Measurements from ENCODE around the gene CALML3. TPM values are rescaled to one million over a fixed set of nuclear protein-coding genes. Genes with fewer than 3 reads are reported as not detected.

CALML3 gene
- total and polyA plus RNA-seq, 7 donors, result 0.03 TPM; not detected in 6

DNA sequence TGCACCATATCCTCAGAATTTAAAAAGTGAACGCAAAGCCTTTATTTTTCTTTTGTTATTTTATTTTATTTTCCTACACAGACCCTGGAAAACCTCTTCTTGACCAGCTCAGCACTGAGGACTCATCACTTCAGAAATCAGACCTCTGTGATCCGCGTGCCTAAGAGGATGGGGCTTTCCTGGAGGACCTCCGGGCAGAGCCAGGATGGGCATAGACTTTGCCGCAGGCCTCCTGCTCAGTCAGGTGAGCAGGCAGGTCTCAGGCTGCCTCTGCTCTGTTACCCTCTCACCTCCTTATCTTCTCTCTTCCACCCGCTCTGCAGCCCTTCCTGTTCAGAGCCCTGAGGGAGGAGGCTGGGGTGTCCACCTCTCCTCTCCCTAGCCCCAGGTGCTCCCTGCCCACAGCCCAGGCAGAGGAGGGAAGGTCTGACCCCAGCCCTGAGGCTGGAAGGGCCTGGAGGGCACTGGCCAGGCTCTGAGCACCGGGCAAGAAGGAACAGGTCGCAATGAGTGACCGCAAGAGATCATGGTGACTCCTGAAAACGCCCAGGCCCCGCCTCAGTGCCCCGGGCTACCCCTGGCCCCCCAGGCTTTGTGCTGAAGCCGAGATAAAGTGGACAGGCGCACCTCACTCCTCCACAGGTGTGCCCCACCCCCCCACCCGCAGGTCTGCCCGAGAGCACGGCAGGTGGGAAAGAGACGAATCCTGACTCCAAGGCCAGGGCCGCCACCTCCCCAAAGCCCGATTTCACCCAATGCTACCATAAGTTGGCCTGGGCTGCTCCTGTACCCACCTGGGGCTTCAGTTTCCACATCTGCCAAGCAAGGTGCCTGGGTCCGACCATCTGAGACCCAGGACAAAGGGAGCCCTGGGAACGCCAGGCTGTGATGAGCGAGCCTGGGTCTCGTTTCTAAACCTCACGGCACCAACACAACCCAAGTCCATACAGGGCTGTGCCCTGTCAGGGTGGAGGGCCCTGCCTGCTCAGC, 28.2 kb upstream of the CALML3 start:
- H3K27ac ChIP-seq, result no peak overlapping the region
- intact Hi-C loops (cut with DNase I), result no loop called here
- no peak overlapping the region for H3K4me3 ChIP-seq
- H3K27me3 ChIP-seq (ENCODE audit: insufficient read depth in 3 of 3, low read length in 2 of 3), result no peaks in the 10 kb centered on the region
- H3K4me1 ChIP-seq, result no peaks in the 10 kb centered on the region
- no peaks in the 10 kb centered on the region for H3K36me3 ChIP-seq (ENCODE audit: insufficient read depth in 1 of 2, low read depth in 1 of 2)
- ATAC-seq, result no peak
- H3K9me3 ChIP-seq, result peaks cover 4% of the 10 kb centered on the region
- TF ChIP-seq, protein P1, sequence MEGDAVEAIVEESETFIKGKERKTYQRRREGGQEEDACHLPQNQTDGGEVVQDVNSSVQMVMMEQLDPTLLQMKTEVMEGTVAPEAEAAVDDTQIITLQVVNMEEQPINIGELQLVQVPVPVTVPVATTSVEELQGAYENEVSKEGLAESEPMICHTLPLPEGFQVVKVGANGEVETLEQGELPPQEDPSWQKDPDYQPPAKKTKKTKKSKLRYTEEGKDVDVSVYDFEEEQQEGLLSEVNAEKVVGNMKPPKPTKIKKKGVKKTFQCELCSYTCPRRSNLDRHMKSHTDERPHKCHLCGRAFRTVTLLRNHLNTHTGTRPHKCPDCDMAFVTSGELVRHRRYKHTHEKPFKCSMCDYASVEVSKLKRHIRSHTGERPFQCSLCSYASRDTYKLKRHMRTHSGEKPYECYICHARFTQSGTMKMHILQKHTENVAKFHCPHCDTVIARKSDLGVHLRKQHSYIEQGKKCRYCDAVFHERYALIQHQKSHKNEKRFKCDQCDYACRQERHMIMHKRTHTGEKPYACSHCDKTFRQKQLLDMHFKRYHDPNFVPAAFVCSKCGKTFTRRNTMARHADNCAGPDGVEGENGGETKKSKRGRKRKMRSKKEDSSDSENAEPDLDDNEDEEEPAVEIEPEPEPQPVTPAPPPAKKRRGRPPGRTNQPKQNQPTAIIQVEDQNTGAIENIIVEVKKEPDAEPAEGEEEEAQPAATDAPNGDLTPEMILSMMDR (IDR thresholded peaks at IDR 0.05), result no peak
- peak in 1 of 2 donors; percentile 20 for DNase-seq
- WGBS, 3 donors, result 89 to 91% (median 91%) methylated on average over 20 to 25 of the region's 25 CpGs

DNA sequence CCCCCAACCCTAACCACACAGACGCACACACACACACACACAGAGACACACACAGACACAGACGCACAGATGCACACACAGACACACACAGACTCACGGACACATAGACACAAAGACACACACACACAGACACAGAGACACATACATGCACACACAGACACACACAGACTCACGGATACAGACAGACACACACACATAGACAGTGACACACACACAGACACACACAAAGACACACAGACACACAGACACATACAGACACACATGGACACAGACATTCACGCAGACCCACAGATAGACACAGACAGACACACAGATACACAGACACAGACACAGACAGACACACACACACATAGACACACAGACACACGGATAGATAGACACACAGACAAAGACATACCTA, 27.5 kb upstream of the CALML3 start:
- Histone ChIP-seq H3K36me3 (ENCODE audit: insufficient read depth in 1 of 2, low read depth in 1 of 2) (no peaks in the 10 kb centered on the region), H3K9me3 (peaks cover 3% of the 10 kb centered on the region), H3K4me3 (no peak overlapping the region), H3K27ac (no peak overlapping the region), H3K27me3 (ENCODE audit: insufficient read depth in 3 of 3, low read length in 2 of 3) (no peaks in the 10 kb centered on the region), H3K4me1 (no peaks in the 10 kb centered on the region)
- 87 to 97% (median 94%) methylated on average over 6 of the region's 6 CpGs for WGBS, 3 donors
- intact Hi-C loops (cut with DNase I), result no loop called here
- DNase-seq, result no peak
- TF ChIP-seq, protein P1 (IDR thresholded peaks at IDR 0.05), result no peak
- ATAC-seq, result no peak

DNA sequence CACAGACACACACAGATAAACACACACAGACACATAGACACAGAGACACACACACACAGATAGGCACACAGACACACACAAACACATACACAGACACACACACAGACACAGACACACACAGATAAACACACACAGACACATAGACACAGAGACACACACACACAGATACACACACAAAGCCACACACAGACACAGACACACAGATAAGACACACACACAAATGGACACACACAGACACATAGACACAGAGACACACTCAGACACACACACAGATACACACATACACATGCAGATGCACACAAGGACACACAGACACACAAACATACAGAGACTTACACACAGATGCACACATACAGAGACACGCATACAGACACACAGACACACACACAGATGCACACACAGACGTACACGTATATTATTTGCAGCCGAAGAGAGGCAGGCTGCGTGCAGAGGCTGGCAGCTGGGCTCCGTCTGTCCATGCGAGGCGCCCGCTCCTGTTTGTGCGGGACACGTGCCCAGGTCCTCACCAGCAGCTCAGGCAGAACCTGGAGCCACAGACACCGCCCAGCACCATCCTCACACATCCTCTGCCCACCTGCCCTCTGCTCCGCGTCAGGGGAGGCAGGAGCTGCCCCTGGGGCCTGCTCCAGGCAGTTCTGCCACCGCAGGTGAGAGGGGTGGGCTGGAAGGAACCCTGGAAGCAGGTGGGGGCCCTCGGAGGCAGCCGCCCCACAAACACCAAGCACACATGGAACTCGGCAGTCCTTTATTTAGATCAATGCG, 26.6 kb upstream of the CALML3 start:
- Histone ChIP-seq H3K4me3 (no peak overlapping the region), H3K9me3 (no peaks in the 10 kb centered on the region), H3K27me3 (ENCODE audit: insufficient read depth in 3 of 3, low read length in 2 of 3) (no peaks in the 10 kb centered on the region), H3K27ac (no peak overlapping the region), H3K36me3 (ENCODE audit: insufficient read depth in 1 of 2, low read depth in 1 of 2) (no peaks in the 10 kb centered on the region), H3K4me1 (no peaks in the 10 kb centered on the region)
- TF ChIP-seq, protein P1 (IDR thresholded peaks at IDR 0.05), result no peak
- DNase-seq (peak in 1 of 2 donors; percentile 38), ATAC-seq (no peak)
- 88 to 90% (median 90%) methylated on average over 18 to 19 of the region's 19 CpGs for WGBS, 3 donors
- intact Hi-C loops (cut with DNase I), result no loop called here

DNA sequence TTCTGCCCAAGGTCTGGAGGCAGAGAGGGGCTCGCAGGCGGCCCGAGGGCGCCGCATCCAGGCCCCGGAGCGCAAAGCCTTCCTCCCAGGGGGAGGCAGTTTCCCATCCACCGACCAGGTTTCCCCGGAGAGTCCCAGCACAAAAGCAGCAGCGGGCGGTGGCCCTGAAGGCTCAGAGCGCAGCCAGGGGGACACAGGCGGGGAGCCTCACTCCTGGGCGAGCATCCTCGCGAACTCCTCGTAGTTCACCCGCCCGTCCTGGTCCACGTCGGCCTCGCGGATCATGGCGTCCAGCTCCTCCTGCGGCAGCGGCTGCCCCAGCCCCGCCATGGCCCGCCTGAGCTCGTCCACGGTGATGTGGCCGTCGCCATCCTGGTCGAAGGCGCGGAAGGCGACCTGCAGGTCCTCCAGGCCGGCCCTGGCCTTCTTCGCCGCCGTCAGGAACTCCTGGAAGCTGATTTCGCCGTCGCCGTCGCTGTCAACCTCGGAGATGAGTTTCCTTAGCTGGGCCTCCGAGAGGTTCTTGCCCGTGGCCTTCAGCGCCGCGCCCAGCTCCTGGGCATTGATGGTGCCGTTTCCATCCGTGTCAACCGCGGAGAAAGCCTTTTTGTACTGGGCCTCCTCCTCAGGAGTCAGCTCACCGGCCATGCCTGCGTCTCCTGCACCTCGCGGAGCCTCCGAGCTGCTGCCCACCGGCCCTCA, 25.8 kb upstream of the CALML3 start:
- DNase-seq (peak in 1 of 2 donors; percentile 48), ATAC-seq (no peak)
- Histone ChIP-seq H3K4me3 (no peak overlapping the region), H3K36me3 (ENCODE audit: insufficient read depth in 1 of 2, low read depth in 1 of 2) (no peaks in the 10 kb centered on the region), H3K27me3 (ENCODE audit: insufficient read depth in 3 of 3, low read length in 2 of 3) (no peaks in the 10 kb centered on the region), H3K27ac (no peak overlapping the region), H3K4me1 (no peaks in the 10 kb centered on the region), H3K9me3 (no peaks in the 10 kb centered on the region)
- 94 to 95% (median 95%) methylated on average over 58 to 61 of the region's 61 CpGs for WGBS, 3 donors
- TF ChIP-seq, protein P1 (IDR thresholded peaks at IDR 0.05), result no peak
- intact Hi-C loops (cut with DNase I), result no loop called here
